Uterus (tissue), 2 donors: ENCODE results near the gene AK1.

Source experiments
- CTCF ChIP-seq, 4 experiments: fragments of 200-600 bp in 2 of 4; fragments of 450-650 bp in 2 of 4; sonication (generic) in 2 of 4; IDR thresholded peaks; one replicate each; pipeline ENCODE4 v1.5.1; 2016 to 2019; ENCODE audit warnings: antibody characterized with exemption in 4 of 4, mild to moderate bottlenecking in 2 of 4, moderate library complexity in 1 of 4
- POLR2A ChIP-seq, 2 donors: fragments of 450-650 bp; IDR thresholded peaks; one replicate each; pipeline ENCODE4 v1.6.1; 2016; ENCODE audit warnings: antibody characterized with exemption in 2 of 2, mild to moderate bottlenecking in 1 of 2, moderate library complexity in 1 of 2

DNA sequence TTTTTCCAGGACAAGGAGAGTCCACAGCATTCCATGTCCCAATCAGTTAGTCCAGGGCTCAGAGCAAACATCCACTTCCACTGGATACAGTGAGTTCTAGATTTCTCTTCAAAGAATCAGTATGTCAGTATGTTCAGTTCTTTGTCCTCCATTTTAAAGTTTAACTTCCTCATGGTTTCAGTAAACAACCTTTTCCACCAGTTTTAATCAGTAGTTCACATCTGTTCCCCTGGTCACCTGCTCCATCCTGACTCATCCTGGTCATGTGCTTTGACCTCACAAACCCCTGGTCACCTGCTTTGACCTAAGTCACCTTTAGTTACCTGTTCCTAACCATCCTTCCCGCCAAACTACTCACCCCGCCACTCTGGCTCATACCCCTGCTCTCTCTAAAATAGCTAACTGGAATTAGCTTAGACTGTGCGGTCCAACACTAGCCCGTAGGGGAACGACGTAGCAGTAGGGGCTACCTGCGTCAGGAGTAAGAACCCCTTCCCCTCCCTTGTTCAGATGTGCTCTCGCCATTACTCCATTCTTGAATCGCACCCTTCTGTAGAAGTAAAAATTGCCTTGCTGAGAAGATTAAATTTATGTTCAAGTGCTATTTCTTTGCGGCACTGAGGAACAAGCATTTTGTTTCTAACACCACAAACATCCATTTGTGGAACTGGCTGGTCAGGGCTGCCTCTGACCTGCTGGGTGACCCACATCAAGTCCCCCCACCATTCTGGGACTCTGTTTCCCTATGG is 28.5 kb downstream of the AK1 start:
- no peak for TF ChIP-seq CTCF (IDR thresholded peaks at IDR 0.05)
- TF ChIP-seq POLR2A (IDR thresholded peaks at IDR 0.05), result no peak
